ENCODE measurements around the gene KLHDC7A.

DNA sequence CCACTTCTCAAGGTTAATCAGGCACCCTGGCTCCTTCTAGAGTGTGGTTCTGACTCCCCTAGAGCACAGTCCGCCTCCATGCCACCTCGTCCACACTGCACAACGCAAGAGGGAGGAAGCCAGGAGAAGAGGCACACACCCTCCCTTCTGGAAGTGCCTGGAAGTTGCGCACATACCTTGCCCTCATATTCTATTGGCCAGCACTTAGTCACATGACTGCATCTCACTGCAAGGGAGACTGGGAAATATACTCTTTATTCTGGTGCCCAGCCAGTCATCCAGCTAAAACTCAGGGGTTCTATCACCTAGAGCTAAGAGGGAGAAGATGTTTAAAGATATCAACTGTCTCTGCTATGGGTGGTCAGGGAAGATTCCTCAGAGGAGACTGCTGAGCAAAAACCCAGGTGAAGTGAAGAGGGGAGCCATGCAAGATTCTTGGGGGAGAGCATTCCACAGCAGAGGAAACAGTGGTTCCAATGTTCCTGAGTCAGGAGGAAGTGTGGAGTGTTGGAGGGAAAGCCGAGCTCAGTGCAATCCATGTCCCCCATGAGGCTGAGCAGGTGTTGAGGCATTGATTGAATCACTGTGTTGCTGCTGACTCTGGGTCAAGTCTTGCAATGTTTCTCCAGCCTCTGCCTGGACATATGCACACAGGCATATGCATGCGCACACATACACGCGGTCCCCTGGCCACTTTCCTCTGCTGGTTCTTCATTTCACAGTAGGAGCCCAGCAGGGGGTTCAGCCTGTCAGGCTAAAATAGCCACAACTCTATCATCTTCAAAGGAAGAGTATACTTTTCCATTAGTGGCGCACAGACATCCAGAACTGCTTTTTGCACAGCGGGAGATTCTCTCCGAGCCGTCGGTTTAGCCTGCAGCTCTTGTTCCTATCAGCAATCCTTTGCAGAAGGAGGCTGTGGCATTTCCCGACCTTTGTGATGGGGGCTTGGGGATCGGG is 22.3 kb upstream of the KLHDC7A start:
- no peak for TF ChIP-seq GATA2 (IDR thresholded peaks at IDR 0.05; ENCODE audit: low read depth, low read length)
- TF ChIP-seq GATA3 (IDR thresholded peaks at IDR 0.05; ENCODE audit: low read depth, low read length), result no peak
